WTC11 (cell line): ENCODE measurements around the gene PAF1. TPM values are rescaled to one million over a fixed set of nuclear protein-coding genes. Genes with fewer than 3 reads are reported as not detected.
A peak's percentile ranks its signal among the peaks of the same experiment; 100 is the strongest.

Source experiments
- ATAC-seq: fragments of 200-7000 bp; cut with Tn5 transposase; 2 replicates; pipeline ENCODE4 v1.10.0; 2021; ENCODE audit warnings: mild to moderate bottlenecking, moderate library complexity
- CTCF ChIA-PET: fragments of 300-600 bp; sonication (Branson Sonifier 250); formaldehyde crosslinking; loops from one replicate; lab custom pipeline; 2021; ENCODE audit warnings: antibody characterized with exemption; lab: Charles Lee
- POLR2A ChIA-PET: fragments of 350-600 bp; sonication (Branson Sonifier 250); formaldehyde crosslinking; loops from one replicate; lab custom pipeline; 2021; ENCODE audit warnings: antibody characterized with exemption; lab: Charles Lee
- DNase-seq: peaks from one replicate; pipeline ENCODE4 v3.0.0; 2021; ENCODE audit warnings: low spot score
- H3K27ac Mint-ChIP-seq: 2 replicates; pipeline ENCODE4 v1.8.0; 2021; ENCODE audit warnings: mixed read lengths
- H3K27me3 Mint-ChIP-seq: 2 replicates; pipeline ENCODE4 v1.8.0; 2021; ENCODE audit warnings: low read depth, mild to moderate bottlenecking, moderate library complexity, mixed read lengths
- H3K36me3 Mint-ChIP-seq: 2 replicates; pipeline ENCODE4 v1.8.0; 2021; ENCODE audit warnings: mixed read lengths
- H3K4me1 Mint-ChIP-seq: 2 replicates; pipeline ENCODE4 v1.8.0; 2022; ENCODE audit warnings: mixed read lengths
- H3K4me3 Mint-ChIP-seq: 2 replicates; pipeline ENCODE4 v1.8.0; 2021; ENCODE audit warnings: mild to moderate bottlenecking, moderate library complexity, mixed read lengths
- H3K9me3 Mint-ChIP-seq: 2 replicates; pipeline ENCODE4 v1.8.0; 2021; ENCODE audit warnings: mixed read lengths
- EMX1 ChIP-seq: fragments of 250-450 bp; sonication (Bioruptor Pico); IDR thresholded peaks from 2 replicates; pipeline ENCODE4 v1.8.0; 2021; ENCODE audit warnings: mild to moderate bottlenecking
- GTF2I ChIP-seq: fragments of 250-450 bp; sonication (Bioruptor Pico); conservative IDR thresholded peaks from 2 replicates; pipeline ENCODE4 v1.4.0; 2021; ENCODE audit warnings: mild to moderate bottlenecking
- PRDM15 ChIP-seq: sonication (generic); formaldehyde crosslinking; IDR thresholded peaks from 2 replicates; pipeline ENCODE4 v1.8.0; 2022; ENCODE audit warnings: missing genetic modification reagents
- RELA ChIP-seq: sonication (generic); formaldehyde crosslinking; IDR thresholded peaks from 2 replicates; pipeline ENCODE4 v1.8.1; 2022; ENCODE audit warnings: missing genetic modification reagents, mild to moderate bottlenecking, borderline replicate concordance
- total RNA-seq: library from RNA; stranded (reverse); gene quantifications from 3 replicates; pipeline ENCODE4 v1.2.3, GENCODE V29; 2021
- TF ChIP-seq, protein P1 (sequence below): sonication (generic); formaldehyde crosslinking; IDR thresholded peaks from 2 replicates; pipeline ENCODE4 v1.8.1; 2023; ENCODE audit warnings: mild to moderate bottlenecking, missing genetic modification reagents, borderline replicate concordance
- TF ChIP-seq, protein P2 (sequence below): fragments of 250-450 bp; sonication (Bioruptor Pico); IDR thresholded peaks from 2 replicates; pipeline ENCODE4 v1.9.0; 2021; ENCODE audit warnings: mild to moderate bottlenecking

PAF1 gene
- total RNA-seq, 1 experiment from 2014 or later: 27.8 TPM

GRCh38 chr19:39390451-39390750 lies 505 bp downstream of the PAF1 start:
- peak overlapping the region; percentile 100 for H3K4me3 Mint-ChIP-seq
- POLR2A ChIA-PET: interaction anchor here (0.8 to 2.1 kb wide), 9 partner anchors 12 to 90 kb away, joined by 3 to 25 read pairs (median 4); partner anchors contain the start of genes PLEKHG2, RPS16 and TIMM50
- peaks cover 54% of the 10 kb centered on the region for H3K36me3 Mint-ChIP-seq
- TF ChIP-seq, protein P1, sequence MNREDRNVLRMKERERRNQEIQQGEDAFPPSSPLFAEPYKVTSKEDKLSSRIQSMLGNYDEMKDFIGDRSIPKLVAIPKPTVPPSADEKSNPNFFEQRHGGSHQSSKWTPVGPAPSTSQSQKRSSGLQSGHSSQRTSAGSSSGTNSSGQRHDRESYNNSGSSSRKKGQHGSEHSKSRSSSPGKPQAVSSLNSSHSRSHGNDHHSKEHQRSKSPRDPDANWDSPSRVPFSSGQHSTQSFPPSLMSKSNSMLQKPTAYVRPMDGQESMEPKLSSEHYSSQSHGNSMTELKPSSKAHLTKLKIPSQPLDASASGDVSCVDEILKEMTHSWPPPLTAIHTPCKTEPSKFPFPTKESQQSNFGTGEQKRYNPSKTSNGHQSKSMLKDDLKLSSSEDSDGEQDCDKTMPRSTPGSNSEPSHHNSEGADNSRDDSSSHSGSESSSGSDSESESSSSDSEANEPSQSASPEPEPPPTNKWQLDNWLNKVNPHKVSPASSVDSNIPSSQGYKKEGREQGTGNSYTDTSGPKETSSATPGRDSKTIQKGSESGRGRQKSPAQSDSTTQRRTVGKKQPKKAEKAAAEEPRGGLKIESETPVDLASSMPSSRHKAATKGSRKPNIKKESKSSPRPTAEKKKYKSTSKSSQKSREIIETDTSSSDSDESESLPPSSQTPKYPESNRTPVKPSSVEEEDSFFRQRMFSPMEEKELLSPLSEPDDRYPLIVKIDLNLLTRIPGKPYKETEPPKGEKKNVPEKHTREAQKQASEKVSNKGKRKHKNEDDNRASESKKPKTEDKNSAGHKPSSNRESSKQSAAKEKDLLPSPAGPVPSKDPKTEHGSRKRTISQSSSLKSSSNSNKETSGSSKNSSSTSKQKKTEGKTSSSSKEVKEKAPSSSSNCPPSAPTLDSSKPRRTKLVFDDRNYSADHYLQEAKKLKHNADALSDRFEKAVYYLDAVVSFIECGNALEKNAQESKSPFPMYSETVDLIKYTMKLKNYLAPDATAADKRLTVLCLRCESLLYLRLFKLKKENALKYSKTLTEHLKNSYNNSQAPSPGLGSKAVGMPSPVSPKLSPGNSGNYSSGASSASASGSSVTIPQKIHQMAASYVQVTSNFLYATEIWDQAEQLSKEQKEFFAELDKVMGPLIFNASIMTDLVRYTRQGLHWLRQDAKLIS (CRISPR knock-in tag): no peak
- 0 out of 2 replicates have a peak, but pooled peaks have one; percentile 10 for TF ChIP-seq EMX1 (CRISPR knock-in tag)
- DNase-seq (no peak), ATAC-seq (no peak)
- CTCF ChIA-PET: interaction anchor here (1.6 to 2.3 kb wide), 3 partner anchors 11 to 84 kb away, joined by 6 to 17 read pairs (median 9); partner anchors contain the start of gene PLEKHG2
- no peaks in the 10 kb centered on the region for H3K9me3 Mint-ChIP-seq
- peaks cover 17% of the 10 kb centered on the region for H3K4me1 Mint-ChIP-seq
- peak overlapping the region; percentile 99 for H3K27ac Mint-ChIP-seq
- no peaks in the 10 kb centered on the region; the same call in 1 of the 2 replicates for H3K27me3 Mint-ChIP-seq

GRCh38 chr19:39389631-39390414 lies 1.1 kb downstream of the PAF1 start:
- Mint-ChIP-seq H3K4me1 (peaks cover 21% of the 10 kb centered on the region), H3K4me3 (peak overlapping the region; percentile 100), H3K9me3 (no peaks in the 10 kb centered on the region), H3K27ac (peak overlapping the region; percentile 99), H3K27me3 (no peaks in the 10 kb centered on the region; the same call in 1 of the 2 replicates)
- CTCF ChIA-PET: interaction anchor here (1.6 kb wide), 1 partner anchor 84 kb away, joined by 6 read pairs; no protein-coding TSS in a partner anchor
- POLR2A ChIA-PET: interaction anchor here (0.8 to 2.0 kb wide), 2 partner anchors 46 to 87 kb away, joined by 4 to 17 read pairs; partner anchors contain the start of gene RPS16
- DNase-seq: no peak
- TF ChIP-seq GTF2I (CRISPR knock-in tag) (no peak), PRDM15 (CRISPR knock-in tag) (no peak)
- TF ChIP-seq, protein P2, sequence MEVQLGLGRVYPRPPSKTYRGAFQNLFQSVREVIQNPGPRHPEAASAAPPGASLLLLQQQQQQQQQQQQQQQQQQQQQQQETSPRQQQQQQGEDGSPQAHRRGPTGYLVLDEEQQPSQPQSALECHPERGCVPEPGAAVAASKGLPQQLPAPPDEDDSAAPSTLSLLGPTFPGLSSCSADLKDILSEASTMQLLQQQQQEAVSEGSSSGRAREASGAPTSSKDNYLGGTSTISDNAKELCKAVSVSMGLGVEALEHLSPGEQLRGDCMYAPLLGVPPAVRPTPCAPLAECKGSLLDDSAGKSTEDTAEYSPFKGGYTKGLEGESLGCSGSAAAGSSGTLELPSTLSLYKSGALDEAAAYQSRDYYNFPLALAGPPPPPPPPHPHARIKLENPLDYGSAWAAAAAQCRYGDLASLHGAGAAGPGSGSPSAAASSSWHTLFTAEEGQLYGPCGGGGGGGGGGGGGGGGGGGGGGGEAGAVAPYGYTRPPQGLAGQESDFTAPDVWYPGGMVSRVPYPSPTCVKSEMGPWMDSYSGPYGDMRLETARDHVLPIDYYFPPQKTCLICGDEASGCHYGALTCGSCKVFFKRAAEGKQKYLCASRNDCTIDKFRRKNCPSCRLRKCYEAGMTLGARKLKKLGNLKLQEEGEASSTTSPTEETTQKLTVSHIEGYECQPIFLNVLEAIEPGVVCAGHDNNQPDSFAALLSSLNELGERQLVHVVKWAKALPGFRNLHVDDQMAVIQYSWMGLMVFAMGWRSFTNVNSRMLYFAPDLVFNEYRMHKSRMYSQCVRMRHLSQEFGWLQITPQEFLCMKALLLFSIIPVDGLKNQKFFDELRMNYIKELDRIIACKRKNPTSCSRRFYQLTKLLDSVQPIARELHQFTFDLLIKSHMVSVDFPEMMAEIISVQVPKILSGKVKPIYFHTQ (CRISPR knock-in tag): no peak
- TF ChIP-seq, all 79 proteins: peak for 0
- H3K36me3 Mint-ChIP-seq: peaks cover 48% of the 10 kb centered on the region
- no peak for ATAC-seq

GRCh38 chr19:39388657-39389056 lies 2.2 kb downstream of the PAF1 start:
- POLR2A ChIA-PET: no interaction called here
- no peak for DNase-seq
- H3K9me3 Mint-ChIP-seq: no peaks in the 10 kb centered on the region
- TF ChIP-seq RELA (CRISPR knock-in tag): no peak
- TF ChIP-seq, all 79 proteins: peak for 0
- H3K4me1 Mint-ChIP-seq: peaks cover 22% of the 10 kb centered on the region
- peak overlapping the region; percentile 32; the same call in 1 of the 2 replicates for H3K4me3 Mint-ChIP-seq
- 0 out of 2 replicates have a peak overlapping the region, but pooled peaks have one; percentile 64 for H3K27ac Mint-ChIP-seq
- H3K27me3 Mint-ChIP-seq: no peaks in the 10 kb centered on the region; the same call in 1 of the 2 replicates
- peaks cover 50% of the 10 kb centered on the region for H3K36me3 Mint-ChIP-seq
- no peak for ATAC-seq
- CTCF ChIA-PET: no interaction called here
